Measurements from ENCODE around the gene BMAL1. TPM values are rescaled to one million over a fixed set of nuclear protein-coding genes. Genes with fewer than 3 reads are reported as not detected.

Gene BMAL1
- total RNA-seq, 4 donors from 2014 or later, result 19.4 to 87.5 (median 39.7) TPM

DNA sequence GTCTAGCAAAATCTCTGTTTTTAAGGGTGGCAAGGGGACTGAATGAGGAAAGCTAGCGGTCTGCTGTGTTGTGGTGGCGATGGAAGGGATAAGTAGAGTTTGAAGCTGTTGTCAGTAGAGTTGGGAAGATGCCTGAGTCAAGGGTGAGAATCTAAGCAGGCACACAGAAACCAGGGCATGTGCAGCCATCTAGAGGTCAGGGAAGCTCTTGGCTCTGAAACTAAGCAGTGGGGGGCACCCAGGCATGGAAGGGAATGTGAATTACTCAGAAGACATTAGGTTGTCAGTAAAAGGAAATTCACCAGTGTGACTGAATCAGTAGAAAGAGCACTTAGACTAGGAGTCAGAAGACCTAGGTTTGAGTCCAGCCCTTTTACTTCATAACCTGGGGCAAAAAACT lies 15.4 kb downstream of the BMAL1 start:
- Histone ChIP-seq H3K27ac (no peak overlapping the region), H3K36me3 (no peaks in the 10 kb centered on the region), H3K4me3 (no peak overlapping the region), H3K9me3 (no peaks in the 10 kb centered on the region), H3K4me1 (peaks cover 0 to 14% (median 0%) of the 10 kb centered on the region in 4 donors), H3K27me3 (no peaks in the 10 kb centered on the region)
- no peak for DNase-seq
- TF ChIP-seq CTCF (IDR thresholded peaks at IDR 0.05) (no peak), POLR2A (IDR thresholded peaks at IDR 0.05) (no peak)

- Histone ChIP-seq H3K36me3 (no peaks in the 10 kb centered on the region), H3K4me1 (peaks cover 0 to 16% (median 0%) of the 10 kb centered on the region in 4 donors), H3K27me3 (no peaks in the 10 kb centered on the region), H3K4me3 (no peak overlapping the region), H3K9me3 (no peaks in the 10 kb centered on the region), H3K27ac (no peak overlapping the region)
- DNase-seq, result no peak
- TF ChIP-seq CTCF (IDR thresholded peaks at IDR 0.05) (no peak), POLR2A (IDR thresholded peaks at IDR 0.05) (no peak)
Measured at GRCh38 chr11:13294178-13294577, 16.6 kb downstream of the BMAL1 start.

DNA sequence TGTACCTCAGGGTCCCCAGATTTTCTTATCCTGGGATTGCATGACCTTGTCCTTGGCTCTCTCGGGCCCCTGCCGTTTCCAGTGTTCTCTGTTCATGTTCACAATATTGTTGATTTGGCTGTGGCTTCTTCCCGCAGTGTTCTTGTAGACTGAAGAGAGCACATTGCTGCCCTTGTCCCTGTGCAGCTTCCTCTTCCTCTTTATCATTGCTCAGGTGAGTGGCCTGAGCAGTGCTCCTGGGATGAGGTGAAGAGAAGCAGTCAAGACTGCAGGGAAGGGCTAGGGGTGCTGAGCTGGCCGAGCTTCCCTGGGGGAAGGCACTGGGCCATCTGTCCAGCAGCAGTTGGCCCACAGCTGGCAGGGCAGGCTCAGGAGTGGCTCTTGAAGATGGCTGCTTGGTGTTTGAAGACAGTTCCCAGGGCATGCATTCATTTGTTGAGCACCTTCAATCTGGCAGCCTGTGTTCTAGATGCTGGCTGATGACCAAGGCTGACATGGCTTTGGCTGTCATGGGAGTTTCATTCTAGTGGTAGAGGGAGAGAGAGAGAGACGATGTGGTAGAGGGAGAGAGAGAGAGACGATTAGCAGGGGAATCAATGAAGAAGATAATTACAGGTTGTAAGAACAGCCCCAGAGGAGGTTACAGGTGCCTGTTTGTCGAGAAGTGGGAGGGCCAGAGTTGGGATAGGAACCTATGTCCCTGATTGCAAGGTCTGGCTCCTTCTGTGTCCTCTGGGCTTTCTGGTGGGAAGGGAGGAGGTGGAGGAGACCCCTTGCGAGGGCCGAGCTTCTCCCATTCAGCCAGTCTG lies 17.4 kb downstream of the BMAL1 start:
- no peaks in the 10 kb centered on the region for H3K27me3 ChIP-seq
- no peak for DNase-seq
- no peaks in the 10 kb centered on the region for H3K36me3 ChIP-seq
- H3K4me1 ChIP-seq, result peaks cover 0 to 16% (median 0%) of the 10 kb centered on the region in 4 donors
- TF ChIP-seq POLR2A (IDR thresholded peaks at IDR 0.05) (no peak), CTCF (IDR thresholded peaks at IDR 0.05) (no peak)
- H3K4me3 ChIP-seq, result no peak overlapping the region
- no peak overlapping the region for H3K27ac ChIP-seq
- no peaks in the 10 kb centered on the region for H3K9me3 ChIP-seq

GRCh38 chr11:13297308-13297916 lies 19.8 kb downstream of the BMAL1 start:
- TF ChIP-seq POLR2A (IDR thresholded peaks at IDR 0.05) (no peak), CTCF (IDR thresholded peaks at IDR 0.05) (no peak)
- H3K4me1 ChIP-seq, result peaks cover 0 to 23% (median 0%) of the 10 kb centered on the region in 4 donors
- no peak for DNase-seq
- H3K9me3 ChIP-seq, result no peaks in the 10 kb centered on the region
- H3K27me3 ChIP-seq, result no peaks in the 10 kb centered on the region
- no peak overlapping the region for H3K4me3 ChIP-seq
- H3K36me3 ChIP-seq, result no peaks in the 10 kb centered on the region
- no peak overlapping the region for H3K27ac ChIP-seq

DNA sequence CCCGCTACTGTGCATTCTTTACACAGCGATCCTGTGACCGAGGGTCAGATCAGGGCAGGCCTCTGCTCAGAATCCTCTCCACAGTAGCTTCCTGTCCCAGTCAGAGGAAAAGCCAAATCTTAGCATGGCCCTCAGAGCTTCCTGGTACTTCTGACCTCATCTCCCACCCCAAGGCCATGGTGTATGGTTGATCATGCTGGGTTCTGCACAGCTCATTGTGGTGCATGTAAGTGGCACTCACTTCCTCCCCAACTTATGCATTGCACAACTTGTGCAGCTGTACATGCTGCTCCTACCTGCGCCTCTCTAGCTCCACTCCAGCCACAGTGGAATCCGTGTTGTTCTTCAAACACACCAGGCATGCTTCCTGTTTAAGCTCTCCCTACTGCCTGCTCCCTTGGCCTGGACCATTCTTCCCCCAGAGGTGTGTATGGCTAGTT lies 20.3 kb downstream of the BMAL1 start:
- no peak overlapping the region for H3K27ac ChIP-seq
- TF ChIP-seq CTCF (IDR thresholded peaks at IDR 0.05) (no peak), POLR2A (IDR thresholded peaks at IDR 0.05) (no peak)
- H3K36me3 ChIP-seq, result no peaks in the 10 kb centered on the region
- DNase-seq, result no peak
- H3K4me3 ChIP-seq, result no peak overlapping the region
- H3K27me3 ChIP-seq, result no peaks in the 10 kb centered on the region
- no peaks in the 10 kb centered on the region for H3K9me3 ChIP-seq
- peaks cover 0 to 23% (median 0%) of the 10 kb centered on the region in 4 donors for H3K4me1 ChIP-seq

Measured in Peyer's patch (tissue), 4 donors.